IMR-90 (cell line): Measurements from ENCODE around the gene GCFC2. TPM values are rescaled to one million over a fixed set of nuclear protein-coding genes. Genes with fewer than 3 reads are reported as not detected.
"Not testable (repeated sequence)": the region's sequence is repeated elsewhere in the genome, so short reads cannot be mapped to it uniquely, and the experiment has no call there.

Source experiments
- ATAC-seq: fragments of 200-7000 bp; cut with Tn5 transposase; 2 replicates; pipeline ENCODE4 v1.9.1; 2020; ENCODE audit warnings: low read depth, mild to moderate bottlenecking, moderate library complexity
- BruUV-seq: library from RNA; stranded (reverse); fragments of 400-500 nt; replicated peaks from 2 replicates; lab custom pipeline; 2021; lab: Mats Ljungman, UMichigan
- CTCF ChIA-PET: fragments of 300-600 bp; formaldehyde crosslinking; extraction: SDS; loops from one replicate; lab custom pipeline; 2021; ENCODE audit warnings: antibody characterized with exemption; lab: Yijun Ruan, JAX
- POLR2A ChIA-PET: fragments of 300-600 bp; sonication (Branson Sonifier 250); formaldehyde crosslinking; loops from one replicate; lab custom pipeline; 2022; ENCODE audit warnings: antibody characterized with exemption; ENCODE audit not compliant: unreplicated experiment; lab: Charles Lee
- DNase-seq: peaks from one replicate; pipeline ENCODE4 v3.0.0; 2013
- H2AFZ ChIP-seq: replicated peaks from 2 replicates; pipeline ENCODE3; 2013; ENCODE audit warnings: low read length, mild to moderate bottlenecking; ENCODE audit not compliant: poor library complexity
- H2AK5ac ChIP-seq: 2 replicates; pipeline ENCODE4 v1.6.1; 2013; ENCODE audit warnings: low read depth, low read length, inconsistent platforms
- H2AK9ac ChIP-seq: replicated peaks from 2 replicates; pipeline ENCODE3; 2013; ENCODE audit warnings: mild to moderate bottlenecking, low read depth, low read length, moderate library complexity; ENCODE audit not compliant: poor library complexity
- H2BK120ac ChIP-seq: 2 replicates; pipeline ENCODE4 v1.6.1; 2013; ENCODE audit warnings: low read depth, low read length, inconsistent platforms
- H2BK15ac ChIP-seq: 3 replicates; pipeline ENCODE4 v1.6.1; 2013; ENCODE audit warnings: low read depth, low read length, inconsistent platforms
- H2BK20ac ChIP-seq: 2 replicates; pipeline ENCODE4 v1.6.1; 2013; ENCODE audit warnings: low read depth, mild to moderate bottlenecking, inconsistent platforms, low read length, moderate library complexity
- H2BK5ac ChIP-seq: 2 replicates; pipeline ENCODE4 v1.6.1; 2013; ENCODE audit warnings: mild to moderate bottlenecking, low read depth, low read length, inconsistent platforms; ENCODE audit not compliant: poor library complexity, severe bottlenecking
- H3K14ac ChIP-seq: replicated peaks from 2 replicates; pipeline ENCODE4 v1.6.1; 2013; ENCODE audit warnings: low read depth, low read length, inconsistent platforms
- H3K18ac ChIP-seq: 2 replicates; pipeline ENCODE4 v1.6.1; 2013; ENCODE audit warnings: low read depth, low read length, control low read depth
- H3K23ac ChIP-seq: 2 replicates; pipeline ENCODE4 v1.6.1; 2013; ENCODE audit warnings: low read depth, low read length, inconsistent platforms
- H3K27ac ChIP-seq: 2 replicates; pipeline ENCODE4 v1.5.1; 2013; ENCODE audit warnings: mild to moderate bottlenecking, control low read depth, low read length; ENCODE audit not compliant: insufficient read depth
- H3K27me3 ChIP-seq: 2 replicates; pipeline ENCODE4 v1.6.1; 2013; ENCODE audit warnings: low read length; ENCODE audit not compliant: control insufficient read depth, insufficient read depth
- H3K36me3 ChIP-seq: 2 replicates; pipeline ENCODE4 v1.6.1; 2013; ENCODE audit warnings: low read length, mixed read lengths; ENCODE audit not compliant: control insufficient read depth, insufficient read depth
- H3K4ac ChIP-seq: 2 replicates; pipeline ENCODE4 v1.6.1; 2013; ENCODE audit warnings: low read depth, low read length, inconsistent platforms
- H3K4me1 ChIP-seq: 2 replicates; pipeline ENCODE4 v1.6.1; 2013; ENCODE audit warnings: low read length, mixed read lengths; ENCODE audit not compliant: control insufficient read depth, insufficient read depth
- H3K4me2 ChIP-seq: 2 replicates; pipeline ENCODE4 v1.6.1; 2013; ENCODE audit warnings: low read depth, mild to moderate bottlenecking, control low read depth, low read length, moderate library complexity
- H3K4me3 ChIP-seq: 2 replicates; pipeline ENCODE4 v1.5.1; 2013; ENCODE audit warnings: low read depth, mild to moderate bottlenecking, control low read depth, low read length, moderate library complexity; ENCODE audit not compliant: insufficient read depth
- H3K56ac ChIP-seq: 2 replicates; pipeline ENCODE4 v1.6.1; 2013; ENCODE audit warnings: low read length, inconsistent platforms; ENCODE audit not compliant: insufficient read depth; ENCODE audit errors: extremely low read depth
- H3K79me1 ChIP-seq, 2 experiments: 2 replicates each; pipeline ENCODE4 v1.6.1; 2013; ENCODE audit warnings: low read length in 2 of 2, inconsistent platforms in 1 of 2, low read depth in 1 of 2
- H3K9ac ChIP-seq: 2 replicates; pipeline ENCODE4 v1.6.1; 2013; ENCODE audit warnings: low read depth, low read length, control low read depth
- H3K9me1 ChIP-seq: 2 replicates; pipeline ENCODE4 v1.6.1; 2013; ENCODE audit warnings: low read length, inconsistent platforms; ENCODE audit not compliant: insufficient read depth
- H3K9me3 ChIP-seq: 2 replicates; pipeline ENCODE4 v1.6.1; 2013; ENCODE audit warnings: low read length; ENCODE audit not compliant: control insufficient read depth, insufficient read depth
- H4K20me1 ChIP-seq: 2 replicates; pipeline ENCODE4 v1.6.1; 2013; ENCODE audit warnings: low read length, inconsistent platforms; ENCODE audit not compliant: insufficient read depth
- H4K5ac ChIP-seq: 2 replicates; pipeline ENCODE4 v1.6.1; 2013; ENCODE audit warnings: mild to moderate bottlenecking, low read depth, low read length, control low read depth
- H4K8ac ChIP-seq, 2 experiments: 2 replicates each; pipeline ENCODE4 v1.6.1; 2013; ENCODE audit warnings: low read depth in 2 of 2, low read length in 2 of 2, control low read depth in 1 of 2, inconsistent platforms in 1 of 2
- H4K91ac ChIP-seq: 2 replicates; pipeline ENCODE4 v1.6.1; 2013; ENCODE audit warnings: low read depth, low read length, inconsistent platforms; ENCODE audit not compliant: insufficient read depth
- CEBPB ChIP-seq: IDR thresholded peaks from 2 replicates; pipeline ENCODE4 v1.6.1; 2012; ENCODE audit warnings: low read depth, low read length, improper control_type of control experiment
- MXI1 ChIP-seq: IDR thresholded peaks from 2 replicates; pipeline ENCODE4 v1.6.1; 2012; ENCODE audit warnings: low read depth, mild to moderate bottlenecking, low read length, moderate library complexity, borderline replicate concordance
- WGBS, 2 experiments: methylation state at CpG; one replicate each; pipeline versions ENCODE4 v1.1.5 to v1.1.7; 2013; ENCODE audit warnings: missing lambda C conversion rate in 2 of 2; ENCODE audit not compliant: insufficient read length in 1 of 2; ENCODE audit errors: extremely low coverage in 2 of 2; 5-methylcytosine and 5-hydroxymethylcytosine counted together
- dilution Hi-C: fragments of 300-500 bp; cut with HindIII; formaldehyde crosslinking; loops from one replicate; pipeline ENCODE4 v1.14.3; 2018; ENCODE audit warnings: low sequenced_read_pairs; ENCODE audit not compliant: unreplicated experiment
- in situ Hi-C: fragments of 300-500 bp; cut with MboI; formaldehyde crosslinking; loops from 3 replicates; pipeline ENCODE4 v1.14.3; 2019; ENCODE audit warnings: low sequenced_read_pairs, inconsistent platforms, mixed read lengths
- intact Hi-C: fragments of 100-400 bp; cut with micrococcal nuclease; formaldehyde crosslinking; loops from 2 replicates; pipeline ENCODE4 v1.10.0; 2022
- polyA plus RNA-seq, 3 experiments: library from polyadenylated mRNA; depleted of rRNA; stranded (reverse); fragments of >200 nt; gene quantifications; 2 replicates each; pipeline ENCODE4 v1.2.3, GENCODE V29; 2012; ENCODE audit warnings: low replicate concordance in 1 of 3
- total RNA-seq: library from RNA; depleted of rRNA; stranded (reverse); fragments of >200 nt; gene quantifications from 2 replicates; pipeline ENCODE4 v1.2.3, GENCODE V29; 2012

Gene GCFC2
- total and polyA plus RNA-seq, 2 of the 4 experiments (the other 2 are of a cell fraction), result 6.4 to 10.0 TPM

DNA sequence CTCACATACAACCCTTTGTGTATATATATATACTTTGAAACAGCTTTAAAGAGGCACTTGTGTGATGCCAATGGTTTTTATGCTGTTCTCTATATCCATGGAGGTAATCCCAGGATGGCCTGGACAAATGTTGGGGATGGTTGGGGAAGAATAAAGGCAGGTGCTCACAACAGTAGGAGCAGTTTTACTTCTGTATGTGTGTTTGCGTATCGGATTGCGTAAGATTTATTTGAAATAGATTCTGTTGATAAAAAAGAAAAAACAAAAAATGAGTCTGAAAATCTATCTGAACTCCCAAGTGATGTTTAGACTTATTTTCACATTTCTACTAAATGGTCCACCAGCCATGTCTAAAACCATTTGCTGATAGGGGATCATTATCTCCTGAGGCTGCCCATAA, 34.8 kb downstream of the GCFC2 start:
- no peak overlapping the region for H3K56ac ChIP-seq
- H3K27me3 ChIP-seq, result no peaks in the 10 kb centered on the region
- no peak overlapping the region for H2BK20ac ChIP-seq
- CTCF ChIA-PET, result interaction anchor here (2.3 kb wide), 1 partner anchor 35 kb away, joined by 17 read pairs; no protein-coding TSS in a partner anchor
- H4K91ac ChIP-seq, result no peak overlapping the region
- no TSS peak for BruUV-seq
- no peak overlapping the region for H3K9ac ChIP-seq
- no peak overlapping the region for H3K4me2 ChIP-seq
- no peak overlapping the region for H3K4ac ChIP-seq
- dilution Hi-C loops, result no loop called here
- 100% methylated on average over 3 of the region's 3 CpGs; no CpG with 5 or more reads in 1 of the 2 experiments for whole genome bisulfite sequencing, 2 experiments
- peaks cover 6% of the 10 kb centered on the region for H3K36me3 ChIP-seq
- H4K8ac ChIP-seq, result no peak overlapping the region
- POLR2A ChIA-PET, result no interaction called here
- no peak overlapping the region for H2AFZ ChIP-seq
- H2AK9ac ChIP-seq, result no peak overlapping the region
- no peak overlapping the region for H3K27ac ChIP-seq
- H3K14ac ChIP-seq, result no peak overlapping the region
- no peaks in the 10 kb centered on the region for H3K4me1 ChIP-seq
- H3K79me1 ChIP-seq, result no peaks in the 10 kb centered on the region
- no peaks in the 10 kb centered on the region for H4K20me1 ChIP-seq
- ATAC-seq, result no peak
- H3K9me3 ChIP-seq, result no peaks in the 10 kb centered on the region
- H3K4me3 ChIP-seq, result no peak overlapping the region
- DNase-seq, result no peak
- in situ Hi-C loops, result no loop called here
- TF ChIP-seq MXI1 (no peak), CEBPB (peak; percentile 85)
- H2BK120ac ChIP-seq, result no peak overlapping the region
- no peak overlapping the region for H2BK5ac ChIP-seq
- no peak overlapping the region for H2BK15ac ChIP-seq
- intact Hi-C loops, result no loop called here
- no peak overlapping the region for H2AK5ac ChIP-seq
- H4K5ac ChIP-seq, result no peak overlapping the region
- H3K9me1 ChIP-seq, result no peaks in the 10 kb centered on the region
- H3K18ac ChIP-seq, result no peak overlapping the region
- H3K23ac ChIP-seq, result no peak overlapping the region

DNA sequence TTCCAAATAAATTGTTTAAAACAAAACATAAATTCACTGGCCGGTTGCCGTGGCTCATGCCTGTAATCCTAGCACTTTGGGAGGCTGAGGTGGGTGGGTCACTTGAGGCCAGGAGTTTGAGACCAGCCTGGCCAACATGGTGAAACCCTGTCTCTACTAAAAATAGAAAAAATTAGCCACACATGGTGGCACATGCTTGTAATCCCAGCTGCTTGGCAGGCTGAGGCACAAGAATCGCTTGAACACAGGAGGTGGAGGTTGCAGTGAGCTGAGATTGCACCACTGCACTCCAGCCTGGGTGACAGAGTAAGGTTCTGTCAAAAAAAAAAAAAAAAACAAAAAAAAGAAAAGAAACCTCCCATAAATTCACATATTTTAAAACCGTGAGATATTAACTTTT, 35.3 kb downstream of the GCFC2 start:
- H2AFZ ChIP-seq, H3K23ac ChIP-seq, H3K9ac ChIP-seq, H3K27me3 ChIP-seq, dilution Hi-C loops, H3K18ac ChIP-seq, ATAC-seq, H4K20me1 ChIP-seq, DNase-seq, H3K9me1 ChIP-seq, H3K9me3 ChIP-seq, H3K56ac ChIP-seq, POLR2A ChIA-PET, H3K27ac ChIP-seq, H2AK5ac ChIP-seq, intact Hi-C loops, H3K4ac ChIP-seq, H2BK20ac ChIP-seq, H3K4me3 ChIP-seq, H3K4me2 ChIP-seq, H4K5ac ChIP-seq, H3K79me1 ChIP-seq, H3K36me3 ChIP-seq, H2BK120ac ChIP-seq, H3K14ac ChIP-seq, in situ Hi-C loops, H4K91ac ChIP-seq, H4K8ac ChIP-seq, H3K4me1 ChIP-seq, H2AK9ac ChIP-seq, H2BK5ac ChIP-seq, BruUV-seq, H2BK15ac ChIP-seq: not testable (repeated sequence)
- CTCF ChIA-PET, result interaction anchor here (2.3 kb wide), 1 partner anchor 34 kb away, joined by 17 read pairs; no protein-coding TSS in a partner anchor
- no CpG with 5 or more reads among the region's 4 CpGs for WGBS, 2 experiments
